Karpas-422 (cell line): ENCODE results near the gene TMPRSS2. TPM values are rescaled to one million over a fixed set of nuclear protein-coding genes. Genes with fewer than 3 reads are reported as not detected.

ENCODE experiments used
- DNase-seq: peaks from one replicate; pipeline ENCODE4 v3.0.0-alpha.2; 2015
- H2AFZ ChIP-seq: fragments of 200-600 bp; sonication (generic); 2 replicates; pipeline ENCODE4 v1.6.1; 2014; ENCODE audit warnings: antibody characterized with exemption, low read length, mixed read lengths
- H3K27ac ChIP-seq: fragments of 200-600 bp; sonication (generic); 2 replicates; pipeline ENCODE4 v1.5.1; 2014; ENCODE audit warnings: mild to moderate bottlenecking, low read length, moderate library complexity
- H3K27me3 ChIP-seq: fragments of 200-600 bp; sonication (generic); 2 replicates; pipeline ENCODE4 v1.6.1; 2014; ENCODE audit warnings: low read length, mixed read lengths
- H3K36me3 ChIP-seq: fragments of 200-600 bp; sonication (generic); 2 replicates; pipeline ENCODE4 v1.6.1; 2014; ENCODE audit warnings: low read length, mixed read lengths; ENCODE audit not compliant: insufficient read depth
- H3K4me1 ChIP-seq: fragments of 200-600 bp; sonication (generic); 2 replicates; pipeline ENCODE4 v1.6.1; 2014; ENCODE audit warnings: mild to moderate bottlenecking, low read length, mixed read lengths
- H3K4me2 ChIP-seq: fragments of 200-600 bp; sonication (generic); 2 replicates; pipeline ENCODE4 v1.6.1; 2014; ENCODE audit warnings: low read length, low read depth, mild to moderate bottlenecking; ENCODE audit not compliant: poor library complexity, severe bottlenecking
- H3K4me3 ChIP-seq: fragments of 200-600 bp; sonication (generic); 2 replicates; pipeline ENCODE4 v1.5.1; 2014; ENCODE audit warnings: mild to moderate bottlenecking, antibody characterized with exemption, low read length, mixed read lengths
- H3K79me2 ChIP-seq: fragments of 200-600 bp; sonication (generic); 2 replicates; pipeline ENCODE4 v1.6.1; 2014; ENCODE audit warnings: mild to moderate bottlenecking, low read length, mixed read lengths
- H3K9ac ChIP-seq: fragments of 200-600 bp; sonication (generic); 2 replicates; pipeline ENCODE4 v1.6.0; 2014; ENCODE audit warnings: low read length
- H3K9me2 ChIP-seq: fragments of 200-600 bp; sonication (generic), shearing (Covaris generic); replicated peaks from 2 replicates; pipeline ENCODE4 v1.6.0; 2014; ENCODE audit warnings: mild to moderate bottlenecking, low read length, moderate library complexity; ENCODE audit not compliant: insufficient read depth
- H3K9me3 ChIP-seq: fragments of 300-700, 200-600 bp; sonication (generic); 2 replicates; pipeline ENCODE4 v1.6.1; 2014; ENCODE audit warnings: low read length, mixed read lengths
- H4K20me1 ChIP-seq: fragments of 200-600 bp; sonication (generic); 2 replicates; pipeline ENCODE4 v1.6.1; 2014; ENCODE audit warnings: mild to moderate bottlenecking, antibody characterized with exemption, low read length, low read depth; ENCODE audit not compliant: insufficient read depth
- total RNA-seq: library from RNA; depleted of rRNA; stranded (reverse); fragments of >200 nt; shearing (Covaris generic); gene quantifications from 2 replicates; pipeline ENCODE4 v1.2.3, GENCODE V29; 2014; ENCODE audit warnings: low replicate concordance; rRNA removed

Gene TMPRSS2
- total RNA-seq, result not detected in 2 replicates

DNA sequence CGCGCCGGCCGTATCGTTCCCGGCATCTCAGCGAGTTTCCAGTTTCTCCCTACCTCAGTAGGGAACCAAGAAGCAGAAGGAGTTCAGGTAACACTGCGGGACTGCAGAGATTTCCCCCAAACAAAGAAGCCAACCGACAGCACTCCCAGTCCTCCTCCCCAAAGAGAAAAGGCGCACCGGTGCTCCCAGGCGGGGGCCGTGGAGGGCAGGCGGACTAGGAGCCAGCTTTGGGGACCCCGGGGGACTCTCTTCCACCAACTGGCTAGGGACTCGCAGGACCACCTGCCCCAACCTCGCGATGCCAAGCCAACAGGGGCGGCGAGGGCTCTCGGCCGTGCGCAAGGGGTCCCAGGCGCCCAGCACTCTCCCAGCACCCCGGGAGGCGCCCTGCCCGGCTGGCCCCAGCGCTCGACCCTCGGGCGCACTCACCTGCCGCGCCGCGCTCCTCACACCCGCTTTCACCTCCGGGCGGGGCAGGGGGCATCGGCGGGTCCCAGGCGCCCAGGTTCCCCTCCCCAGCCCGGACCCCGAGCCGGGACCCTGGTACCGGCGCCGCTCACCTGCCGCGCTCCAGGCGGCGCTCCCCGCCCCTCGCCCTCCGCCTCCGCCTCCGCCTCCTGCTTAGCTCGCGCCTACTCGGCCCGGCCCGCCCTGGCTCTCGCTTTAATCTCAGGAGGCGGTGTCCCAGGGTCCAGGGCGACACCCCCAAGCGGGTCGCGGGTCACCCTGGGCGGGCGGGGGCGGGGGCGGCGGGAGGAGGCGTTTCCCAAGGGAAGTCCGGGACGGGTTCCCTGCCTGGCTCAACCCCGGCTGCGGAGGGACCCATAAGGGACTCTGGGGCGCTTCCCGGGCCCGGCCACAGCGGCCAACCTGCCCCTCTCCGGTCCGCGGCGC lies at the start of gene TMPRSS2:
Gene TMPRSS2, minus strand, starts transcription at position 638 of the 894 bp plus-strand sequence. CDS start 10,025 bp downstream, outside the sequence.
- H3K9ac ChIP-seq, result no peak within 1 kb of the TSS
- no peaks in the 10 kb centered on the region for H4K20me1 ChIP-seq
- H3K9me2 ChIP-seq, result no peaks in the 10 kb centered on the region
- no peaks in the 10 kb centered on the region for H3K36me3 ChIP-seq
- no peak within 1 kb of the TSS for H2AFZ ChIP-seq
- no peak within 1 kb of the TSS for H3K27ac ChIP-seq
- no peaks in the 10 kb centered on the region for H3K79me2 ChIP-seq
- no peaks in the 10 kb centered on the region for H3K9me3 ChIP-seq
- no peak within 1 kb of the TSS for H3K4me3 ChIP-seq
- no peaks in the 10 kb centered on the region for H3K4me1 ChIP-seq
- no peak for DNase-seq
- H3K27me3 ChIP-seq, result no peaks in the 10 kb centered on the region
- H3K4me2 ChIP-seq, result no peak within 1 kb of the TSS

DNA sequence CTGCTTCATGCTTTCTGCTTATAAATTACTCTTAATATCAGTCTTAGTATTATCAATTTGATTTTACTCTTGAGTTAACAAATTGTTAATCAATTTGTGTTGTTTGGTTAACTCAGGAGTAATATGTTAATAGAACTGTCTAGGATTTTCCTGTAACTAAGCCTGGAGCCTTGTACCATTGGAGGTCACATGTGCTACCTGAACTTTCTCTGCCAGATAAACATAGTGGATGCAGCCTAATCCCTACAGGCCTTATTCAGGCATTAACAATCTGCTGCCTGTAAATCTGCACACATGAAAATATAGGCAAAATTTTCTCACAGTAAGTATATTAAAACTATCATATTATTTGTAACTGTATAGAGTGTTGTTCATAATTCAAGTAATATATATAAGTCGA lies 47.1 kb upstream of the TMPRSS2 start:
- Histone ChIP-seq H3K4me2 (no peak overlapping the region), H3K79me2 (no peaks in the 10 kb centered on the region), H3K36me3 (no peaks in the 10 kb centered on the region), H4K20me1 (no peaks in the 10 kb centered on the region), H3K4me3 (no peak overlapping the region), H2AFZ (no peak overlapping the region), H3K9ac (no peak overlapping the region), H3K4me1 (no peaks in the 10 kb centered on the region), H3K27ac (no peak overlapping the region), H3K9me2 (no peaks in the 10 kb centered on the region), H3K27me3 (no peaks in the 10 kb centered on the region), H3K9me3 (no peaks in the 10 kb centered on the region)
- DNase-seq, result no peak

DNA sequence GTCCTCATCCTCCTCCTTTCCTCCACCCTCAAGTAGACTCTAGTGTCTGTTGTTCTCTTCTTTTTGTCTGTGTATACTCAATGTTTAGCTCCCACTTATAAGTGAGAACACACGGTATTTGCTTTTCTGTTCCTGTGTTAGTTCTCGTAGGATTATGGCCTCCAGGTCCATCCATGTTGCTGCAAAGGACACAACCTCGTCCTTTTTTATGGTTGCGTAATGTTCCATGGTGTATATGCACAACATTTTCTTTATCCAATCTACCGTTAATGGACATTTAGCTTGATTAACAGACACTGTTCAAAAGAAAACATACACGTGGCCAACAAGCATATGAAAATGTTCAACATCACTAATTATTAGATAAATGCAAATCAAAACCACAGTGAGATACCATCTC lies 44.3 kb upstream of the TMPRSS2 start:
- H2AFZ ChIP-seq, result no peak overlapping the region
- no peak overlapping the region for H3K4me2 ChIP-seq
- no peak overlapping the region for H3K9ac ChIP-seq
- no peak overlapping the region for H3K27ac ChIP-seq
- H3K4me3 ChIP-seq, result no peak overlapping the region
- H3K4me1 ChIP-seq, result no peaks in the 10 kb centered on the region
- no peak for DNase-seq
- no peaks in the 10 kb centered on the region for H3K36me3 ChIP-seq
- no peaks in the 10 kb centered on the region for H3K79me2 ChIP-seq
- no peaks in the 10 kb centered on the region for H3K9me2 ChIP-seq
- no peaks in the 10 kb centered on the region for H4K20me1 ChIP-seq
- no peaks in the 10 kb centered on the region for H3K9me3 ChIP-seq
- no peaks in the 10 kb centered on the region for H3K27me3 ChIP-seq

DNA sequence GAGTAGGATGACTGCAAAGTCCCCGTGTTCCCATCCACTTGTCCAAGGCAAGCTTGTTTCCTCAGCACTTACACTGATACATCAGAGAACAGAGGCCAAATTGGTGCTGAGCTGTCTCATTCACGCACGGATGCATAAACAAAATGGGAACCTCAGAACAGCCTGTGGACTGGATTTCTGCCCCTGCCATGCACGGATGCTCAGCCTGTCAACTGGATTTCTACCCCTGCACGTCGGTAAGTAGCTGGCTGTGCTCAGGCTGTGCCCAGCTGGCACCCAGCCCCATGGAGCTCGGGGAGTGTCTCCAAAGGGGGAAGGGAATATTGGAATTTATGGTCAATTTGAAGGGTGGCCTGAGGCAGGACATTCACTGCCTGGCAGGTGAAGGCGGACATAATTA lies 40.8 kb upstream of the TMPRSS2 start:
- no peak for DNase-seq
- Histone ChIP-seq H3K4me1 (no peaks in the 10 kb centered on the region), H3K36me3 (no peaks in the 10 kb centered on the region), H2AFZ (no peak overlapping the region), H3K4me2 (no peak overlapping the region), H4K20me1 (no peaks in the 10 kb centered on the region), H3K9ac (no peak overlapping the region), H3K9me2 (no peaks in the 10 kb centered on the region), H3K4me3 (no peak overlapping the region), H3K79me2 (no peaks in the 10 kb centered on the region), H3K27ac (no peak overlapping the region), H3K27me3 (no peaks in the 10 kb centered on the region), H3K9me3 (no peaks in the 10 kb centered on the region)

DNA sequence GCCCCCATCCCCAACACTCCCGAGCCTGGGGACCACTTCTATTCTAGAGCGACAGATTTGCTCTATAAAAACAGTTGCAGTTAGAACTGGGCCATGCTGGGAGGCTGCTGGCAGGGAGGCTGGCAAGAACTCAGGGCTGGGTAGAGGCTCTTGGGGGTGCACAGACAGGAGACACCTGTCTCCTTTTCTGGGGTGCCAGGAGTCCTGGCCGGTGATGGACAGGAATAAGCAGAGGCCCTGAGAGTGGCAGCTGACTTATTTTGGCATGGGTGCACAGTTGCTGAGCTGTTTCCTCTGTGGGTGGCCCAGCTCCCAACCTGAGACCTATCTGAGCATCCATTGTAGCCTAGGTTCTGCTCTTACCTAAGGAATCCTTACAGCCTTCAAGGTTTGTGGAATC lies 39.2 kb upstream of the TMPRSS2 start:
- no peak overlapping the region for H3K9ac ChIP-seq
- no peaks in the 10 kb centered on the region for H3K36me3 ChIP-seq
- H3K79me2 ChIP-seq, result no peaks in the 10 kb centered on the region
- DNase-seq, result no peak
- H3K4me2 ChIP-seq, result no peak overlapping the region
- H3K4me1 ChIP-seq, result no peaks in the 10 kb centered on the region
- no peak overlapping the region for H3K27ac ChIP-seq
- no peaks in the 10 kb centered on the region for H3K9me3 ChIP-seq
- no peak overlapping the region for H2AFZ ChIP-seq
- H3K9me2 ChIP-seq, result no peaks in the 10 kb centered on the region
- no peaks in the 10 kb centered on the region for H3K27me3 ChIP-seq
- H3K4me3 ChIP-seq, result no peak overlapping the region
- no peaks in the 10 kb centered on the region for H4K20me1 ChIP-seq

DNA sequence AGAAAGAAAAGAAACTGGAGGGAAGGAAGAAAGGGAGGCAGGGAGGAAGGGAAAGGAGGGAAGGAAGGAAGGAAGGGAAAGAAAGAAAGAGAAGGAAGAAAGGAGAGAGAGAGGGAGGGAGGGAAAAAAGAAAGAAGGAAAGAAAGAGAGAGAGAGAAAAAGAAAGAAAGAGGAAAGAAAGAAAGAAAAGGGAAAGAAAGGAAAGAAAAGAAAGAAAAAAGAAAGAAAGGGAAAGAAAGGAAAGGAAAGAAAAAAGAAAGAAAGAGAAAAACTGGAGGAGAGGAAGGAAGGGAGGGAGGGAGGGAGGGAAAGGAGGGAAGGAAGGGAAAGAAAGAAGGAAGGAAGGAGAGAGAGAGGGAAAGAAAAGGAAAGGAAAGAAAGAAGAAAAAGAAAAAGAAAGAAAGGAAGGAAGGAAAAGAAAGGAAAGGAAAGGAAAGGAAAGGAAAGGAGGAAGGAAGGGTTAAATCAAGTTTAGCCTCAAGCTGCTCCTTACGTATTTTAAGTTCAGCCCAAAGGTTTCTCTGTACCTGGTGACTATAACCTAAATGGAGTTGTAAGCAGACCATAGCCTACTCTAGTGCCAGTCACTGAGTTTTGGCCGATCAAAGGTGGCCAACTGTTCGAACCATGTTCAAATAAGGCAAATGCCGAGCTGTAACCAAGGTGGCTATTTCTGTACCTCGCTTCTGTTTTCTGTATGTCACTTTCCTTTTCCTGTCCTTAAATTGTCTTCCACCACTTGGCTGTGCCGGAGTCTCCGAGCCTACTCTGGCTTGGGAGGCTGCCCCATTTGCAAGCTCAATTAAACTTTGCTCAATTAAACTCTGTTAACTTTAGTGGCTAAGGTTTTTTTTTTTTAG lies 37.8 kb upstream of the TMPRSS2 start:
- Histone ChIP-seq H3K79me2 (no peaks in the 10 kb centered on the region), H3K4me2 (no peak overlapping the region), H4K20me1 (no peaks in the 10 kb centered on the region), H3K4me1 (no peaks in the 10 kb centered on the region), H3K4me3 (no peak overlapping the region), H2AFZ (no peak overlapping the region), H3K36me3 (no peaks in the 10 kb centered on the region), H3K9me2 (no peaks in the 10 kb centered on the region), H3K27ac (no peak overlapping the region), H3K27me3 (no peaks in the 10 kb centered on the region), H3K9ac (no peak overlapping the region), H3K9me3 (no peaks in the 10 kb centered on the region)
- no peak for DNase-seq

DNA sequence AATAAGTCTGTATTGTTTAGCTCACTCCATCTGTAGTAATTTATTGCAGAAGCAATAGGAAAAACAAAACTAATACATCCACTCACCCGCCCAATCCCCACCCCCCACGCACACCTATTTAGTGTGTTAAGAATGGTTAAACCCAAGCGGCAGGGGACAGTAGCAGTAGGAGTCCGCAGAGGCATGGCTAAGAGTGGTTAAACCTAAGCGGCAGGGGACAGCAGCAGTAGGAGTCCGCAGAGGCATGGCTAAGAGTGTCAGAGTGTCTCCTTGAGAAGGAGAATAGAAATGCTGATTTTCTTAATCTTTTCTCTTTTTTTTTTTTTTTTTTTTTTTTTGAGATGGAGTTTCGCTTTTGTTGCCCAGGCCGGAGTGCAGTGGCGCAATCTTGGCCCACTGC lies 34.8 kb upstream of the TMPRSS2 start:
- H4K20me1 ChIP-seq, result no peaks in the 10 kb centered on the region
- no peak overlapping the region for H3K27ac ChIP-seq
- H3K79me2 ChIP-seq, result no peaks in the 10 kb centered on the region
- no peaks in the 10 kb centered on the region for H3K9me3 ChIP-seq
- H3K9ac ChIP-seq, result no peak overlapping the region
- H3K4me3 ChIP-seq, result no peak overlapping the region
- no peaks in the 10 kb centered on the region for H3K27me3 ChIP-seq
- no peak overlapping the region for H2AFZ ChIP-seq
- no peaks in the 10 kb centered on the region for H3K4me1 ChIP-seq
- DNase-seq, result no peak
- no peaks in the 10 kb centered on the region for H3K9me2 ChIP-seq
- no peak overlapping the region for H3K4me2 ChIP-seq
- no peaks in the 10 kb centered on the region for H3K36me3 ChIP-seq

DNA sequence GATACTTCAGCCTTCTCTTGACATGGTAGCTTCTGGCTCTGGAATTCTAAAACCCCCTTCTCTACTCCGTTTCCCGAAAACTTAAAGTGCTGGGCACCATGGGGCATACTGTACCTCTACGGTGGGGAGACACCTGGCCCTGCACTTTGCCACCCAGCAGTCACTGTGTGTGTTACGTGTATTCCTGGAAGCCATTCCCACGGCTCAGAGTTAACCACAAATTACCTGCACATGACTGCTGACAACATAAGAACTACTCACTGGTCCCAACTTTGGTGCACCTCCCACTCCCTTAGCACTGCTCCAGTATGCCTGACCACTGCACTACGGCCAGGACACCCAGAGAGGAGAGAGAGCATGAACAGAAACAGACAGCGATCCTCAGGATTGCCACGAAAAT lies 29.4 kb upstream of the TMPRSS2 start:
- Histone ChIP-seq H3K4me2 (no peak overlapping the region), H3K36me3 (no peaks in the 10 kb centered on the region), H3K27ac (no peak overlapping the region), H3K27me3 (no peaks in the 10 kb centered on the region), H3K4me3 (no peak overlapping the region), H3K79me2 (no peaks in the 10 kb centered on the region), H4K20me1 (no peaks in the 10 kb centered on the region), H3K9me3 (no peaks in the 10 kb centered on the region), H3K9me2 (no peaks in the 10 kb centered on the region), H2AFZ (no peak overlapping the region), H3K9ac (no peak overlapping the region), H3K4me1 (no peaks in the 10 kb centered on the region)
- DNase-seq, result no peak
